H9 (cell line): ENCODE data around the gene ATF7. TPM values are rescaled to one million over a fixed set of nuclear protein-coding genes. Genes with fewer than 3 reads are reported as not detected.

Experiments used
- DNase-seq: peaks from one replicate; pipeline ENCODE4 v3.0.0-alpha.2; 2017
- H2AFZ ChIP-seq: one replicate; pipeline ENCODE4 v1.6.1; 2013; ENCODE audit warnings: mild to moderate bottlenecking, low read length, control low read depth, moderate library complexity
- H2AK5ac ChIP-seq: 2 replicates; pipeline ENCODE4 v1.6.1; 2013; ENCODE audit warnings: low read length, control low read depth, mixed read lengths; ENCODE audit not compliant: insufficient read length
- H2BK120ac ChIP-seq: one replicate; pipeline ENCODE4 v1.6.1; 2013; ENCODE audit warnings: low read depth, mild to moderate bottlenecking, low read length, control low read depth, inconsistent platforms; ENCODE audit not compliant: poor library complexity, severe bottlenecking
- H2BK12ac ChIP-seq: 2 replicates; pipeline ENCODE4 v1.6.1; 2013; ENCODE audit warnings: low read length, control low read depth, mixed read lengths, low read depth; ENCODE audit not compliant: insufficient read length
- H2BK15ac ChIP-seq: 2 replicates; pipeline ENCODE4 v1.6.1; 2013; ENCODE audit warnings: low read depth, low read length, control low read depth
- H2BK20ac ChIP-seq: one replicate; pipeline ENCODE4 v1.6.1; 2013; ENCODE audit warnings: low read depth, mild to moderate bottlenecking, low read length, control low read depth, inconsistent platforms; ENCODE audit not compliant: poor library complexity, severe bottlenecking
- H2BK5ac ChIP-seq: 2 replicates; pipeline ENCODE4 v1.6.1; 2013; ENCODE audit warnings: low read length, control low read depth, mixed read lengths; ENCODE audit not compliant: insufficient read length
- H3K14ac ChIP-seq: 2 replicates; pipeline ENCODE4 v1.6.1; 2013; ENCODE audit warnings: low read length, control low read depth; ENCODE audit not compliant: insufficient read depth
- H3K18ac ChIP-seq: 2 replicates; pipeline ENCODE4 v1.6.1; 2013; ENCODE audit warnings: low read depth, mild to moderate bottlenecking, mixed read lengths, low read length, control low read depth; ENCODE audit not compliant: insufficient read length
- H3K23ac ChIP-seq: 2 replicates; pipeline ENCODE4 v1.6.1; 2013; ENCODE audit warnings: low read length, control low read depth, mixed read lengths, low read depth; ENCODE audit not compliant: insufficient read length
- H3K23me2 ChIP-seq: 2 replicates; pipeline ENCODE4 v1.6.1; 2013; ENCODE audit warnings: low read depth, mild to moderate bottlenecking, mixed read lengths, low read length, control low read depth; ENCODE audit not compliant: insufficient read length, poor library complexity, severe bottlenecking
- H3K27ac ChIP-seq: 2 replicates; pipeline ENCODE4 v1.5.1; 2013; ENCODE audit warnings: low read length, control low read depth, mixed read lengths, low read depth; ENCODE audit not compliant: insufficient read length
- H3K27me3 ChIP-seq: 2 replicates; pipeline ENCODE4 v1.6.1; 2013; ENCODE audit warnings: low read length, control low read depth, inconsistent platforms; ENCODE audit not compliant: insufficient read depth
- H3K4ac ChIP-seq: 2 replicates; pipeline ENCODE4 v1.6.1; 2013; ENCODE audit warnings: low read depth, mild to moderate bottlenecking, control low read depth, inconsistent platforms, low read length, moderate library complexity
- H3K4me1 ChIP-seq: 2 replicates; pipeline ENCODE4 v1.6.1; 2013; ENCODE audit warnings: low read length, control low read depth, inconsistent platforms; ENCODE audit not compliant: insufficient read depth
- H3K4me2 ChIP-seq: 2 replicates; pipeline ENCODE4 v1.6.1; 2013; ENCODE audit warnings: low read length, control low read depth, mixed read lengths; ENCODE audit not compliant: insufficient read length, insufficient read depth
- H3K56ac ChIP-seq: 2 replicates; pipeline ENCODE4 v1.6.1; 2013; ENCODE audit warnings: low read depth, mild to moderate bottlenecking, mixed read lengths, low read length, control low read depth; ENCODE audit not compliant: insufficient read length
- H3K79me1 ChIP-seq: 2 replicates; pipeline ENCODE4 v1.6.1; 2013; ENCODE audit warnings: low read depth, mild to moderate bottlenecking, moderate library complexity, low read length, control low read depth, inconsistent platforms; ENCODE audit not compliant: insufficient read depth, poor library complexity, severe bottlenecking
- H3K79me2 ChIP-seq: 2 replicates; pipeline ENCODE4 v1.6.1; 2013; ENCODE audit warnings: low read length, control low read depth, inconsistent platforms; ENCODE audit not compliant: insufficient read depth
- H3K9ac ChIP-seq: 2 replicates; pipeline ENCODE4 v1.6.1; 2013; ENCODE audit warnings: low read length, control low read depth, mixed read lengths; ENCODE audit not compliant: insufficient read length; ENCODE audit errors: extremely low read depth
- H3K9me3 ChIP-seq: one replicate; pipeline ENCODE4 v1.6.1; 2013; ENCODE audit warnings: low read depth, low read length, inconsistent platforms; ENCODE audit not compliant: control insufficient read depth
- H3T11ph ChIP-seq: one replicate; pipeline ENCODE4 v1.6.1; 2013; ENCODE audit warnings: mild to moderate bottlenecking, low read length, control low read depth, inconsistent platforms
- H4K20me1 ChIP-seq: one replicate; pipeline ENCODE4 v1.6.1; 2013; ENCODE audit not compliant: control insufficient read depth, insufficient read length, insufficient read depth
- H4K5ac ChIP-seq: 2 replicates; pipeline ENCODE4 v1.6.1; 2013; ENCODE audit warnings: low read depth, mild to moderate bottlenecking, mixed read lengths, low read length, control low read depth; ENCODE audit not compliant: insufficient read length
- H4K8ac ChIP-seq: replicated peaks from 2 replicates; pipeline ENCODE4 v1.6.1; 2013; ENCODE audit warnings: low read length, control low read depth, mixed read lengths, low read depth; ENCODE audit not compliant: insufficient read length
- H4K91ac ChIP-seq: 2 replicates; pipeline ENCODE4 v1.6.1; 2013; ENCODE audit warnings: low read depth, mild to moderate bottlenecking, moderate library complexity, mixed read lengths, low read length, control low read depth; ENCODE audit not compliant: insufficient read length
- H3K27ac Mint-ChIP-seq, 3 experiments: 2 replicates in 2 of 3; 3 replicates in 1 of 3; pipeline ENCODE4 v1.8.0; 2020 to 2021; ENCODE audit warnings: mixed read lengths in 3 of 3, mild to moderate bottlenecking in 1 of 3, moderate library complexity in 1 of 3
- H3K27me3 Mint-ChIP-seq: 2 replicates; pipeline ENCODE4 v1.8.0; 2021; ENCODE audit warnings: low read depth, mild to moderate bottlenecking, moderate library complexity, mixed read lengths
- H3K36me3 Mint-ChIP-seq, 3 experiments: 2 replicates in 2 of 3; 3 replicates in 1 of 3; pipeline ENCODE4 v1.8.0; 2020 to 2021; ENCODE audit warnings: low read depth in 3 of 3, mixed read lengths in 3 of 3; ENCODE audit not compliant: insufficient read depth in 1 of 3
- H3K4me1 Mint-ChIP-seq, 2 experiments: 2 replicates each; pipeline ENCODE4 v1.8.0; 2020; ENCODE audit warnings: mixed read lengths in 2 of 2
- H3K4me3 Mint-ChIP-seq, 2 experiments: 2 replicates in 1 of 2; 3 replicates in 1 of 2; pipeline ENCODE4 v1.8.0; 2020 to 2021; ENCODE audit warnings: mild to moderate bottlenecking in 2 of 2, mixed read lengths in 2 of 2, moderate library complexity in 1 of 2
- H3K9me3 Mint-ChIP-seq, 2 experiments: 2 replicates in 1 of 2; 3 replicates in 1 of 2; pipeline ENCODE4 v1.8.0; 2020; ENCODE audit warnings: mild to moderate bottlenecking in 2 of 2, mixed read lengths in 2 of 2, moderate library complexity in 1 of 2
- WGBS: extraction: QIAGEN DNeasy Blood & Tissue Kit; methylation state at CpG from one replicate; pipeline ENCODE4 v1.1.7; 2013; ENCODE audit warnings: missing lambda C conversion rate, low lambda C conversion rate, mixed read lengths; ENCODE audit not compliant: insufficient read length; ENCODE audit errors: extremely low coverage; 5-methylcytosine and 5-hydroxymethylcytosine counted together
- total RNA-seq: library from RNA; stranded (reverse); gene quantifications from 2 replicates; pipeline ENCODE4 v1.2.1, GENCODE V29; 2021
- TF ChIP-seq, protein P1 (sequence below): fragments of 200-600 bp; sonication (generic); conservative IDR thresholded peaks from 3 replicates; pipeline ENCODE4 v1.8.0; 2021; ENCODE audit warnings: antibody characterized with exemption, mild to moderate bottlenecking

ATF7 gene
- total RNA-seq, 1 experiment from 2014 or later, result 17.7 TPM

DNA sequence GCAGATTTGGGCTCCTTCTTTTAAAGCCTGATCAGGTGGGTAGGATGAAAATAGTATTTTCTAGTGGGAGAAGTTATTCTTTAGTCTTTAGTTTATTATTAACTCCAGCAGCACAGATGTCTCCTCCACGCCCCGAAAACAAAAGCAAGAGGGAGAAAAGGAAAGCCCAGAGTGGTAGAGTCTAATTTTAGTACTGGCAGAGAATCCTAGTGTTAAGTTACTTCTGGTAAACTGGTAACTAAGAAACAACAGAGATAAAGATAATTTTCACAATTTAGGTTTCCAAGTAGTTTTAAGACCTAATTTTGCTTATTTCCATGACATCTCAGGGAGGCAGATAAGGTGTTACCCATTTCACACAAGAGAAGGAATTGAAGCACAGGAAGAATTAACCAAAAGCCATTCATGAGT, 33.4 kb upstream of the ATF7 start:
- Mint-ChIP-seq H3K4me3 (no peak overlapping the region), H3K27ac (peak overlapping the region in 2 of 3 experiments; percentile 94 to 98; a peak in 5 of 7 replicates)
- no peak overlapping the region for H3K9ac ChIP-seq

More for the DNA sequence above, 33.4 kb upstream of the ATF7 start:
- no CpG with 5 or more reads among the region's 2 CpGs for WGBS
- Histone ChIP-seq H3K27me3 (no peaks in the 10 kb centered on the region), H2BK120ac (no peak overlapping the region), H2AFZ (no peak overlapping the region), H2BK20ac (no peak overlapping the region), H3K4me1 (no peaks in the 10 kb centered on the region), H4K91ac (no peak overlapping the region), H3K27ac (no peak overlapping the region), H3K23ac (no peak overlapping the region), H4K8ac (no peak overlapping the region), H3K14ac (no peak overlapping the region), H3K4ac (no peak overlapping the region), H3K79me2 (no peaks in the 10 kb centered on the region), H3K9me3 (no peaks in the 10 kb centered on the region), H3K79me1 (no peaks in the 10 kb centered on the region), H3K56ac (no peak overlapping the region), H3K23me2 (no peaks in the 10 kb centered on the region), H4K20me1 (no peaks in the 10 kb centered on the region), H2BK15ac (no peak overlapping the region), H3K4me2 (no peak overlapping the region), H3T11ph (no peak overlapping the region), H2BK5ac (no peak overlapping the region), H2BK12ac (no peak overlapping the region), H4K5ac (no peak overlapping the region), H2AK5ac (no peak overlapping the region), H3K18ac (no peak overlapping the region)
- no peaks in the 10 kb centered on the region; a peak in 1 of 5 replicates for H3K9me3 Mint-ChIP-seq
- TF ChIP-seq, protein P1, sequence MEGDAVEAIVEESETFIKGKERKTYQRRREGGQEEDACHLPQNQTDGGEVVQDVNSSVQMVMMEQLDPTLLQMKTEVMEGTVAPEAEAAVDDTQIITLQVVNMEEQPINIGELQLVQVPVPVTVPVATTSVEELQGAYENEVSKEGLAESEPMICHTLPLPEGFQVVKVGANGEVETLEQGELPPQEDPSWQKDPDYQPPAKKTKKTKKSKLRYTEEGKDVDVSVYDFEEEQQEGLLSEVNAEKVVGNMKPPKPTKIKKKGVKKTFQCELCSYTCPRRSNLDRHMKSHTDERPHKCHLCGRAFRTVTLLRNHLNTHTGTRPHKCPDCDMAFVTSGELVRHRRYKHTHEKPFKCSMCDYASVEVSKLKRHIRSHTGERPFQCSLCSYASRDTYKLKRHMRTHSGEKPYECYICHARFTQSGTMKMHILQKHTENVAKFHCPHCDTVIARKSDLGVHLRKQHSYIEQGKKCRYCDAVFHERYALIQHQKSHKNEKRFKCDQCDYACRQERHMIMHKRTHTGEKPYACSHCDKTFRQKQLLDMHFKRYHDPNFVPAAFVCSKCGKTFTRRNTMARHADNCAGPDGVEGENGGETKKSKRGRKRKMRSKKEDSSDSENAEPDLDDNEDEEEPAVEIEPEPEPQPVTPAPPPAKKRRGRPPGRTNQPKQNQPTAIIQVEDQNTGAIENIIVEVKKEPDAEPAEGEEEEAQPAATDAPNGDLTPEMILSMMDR, result no peak
- H3K36me3 Mint-ChIP-seq, result peaks cover 17 to 27% (median 18%) of the 10 kb centered on the region in 3 experiments
- H3K4me1 Mint-ChIP-seq, result peaks cover 18 to 27% of the 10 kb centered on the region in 2 experiments
- DNase-seq, result no peak
- H3K27me3 Mint-ChIP-seq, result no peaks in the 10 kb centered on the region
